Hepatic stellate cell (primary cell): ENCODE measurements around the gene LSM7.

Experiments used
- DNase-seq: peaks from one replicate; pipeline ENCODE4 v3.0.0; 2011; ENCODE audit warnings: low spot score

Gene LSM7

GRCh38 chr19:2338055-2338615 lies 9.7 kb upstream of the LSM7 start:
- DNase-seq, result no peak

GRCh38 chr19:2337329-2337707 lies 8.9 kb upstream of the LSM7 start:
- no peak for DNase-seq

GRCh38 chr19:2336528-2337328 lies 8.3 kb upstream of the LSM7 start:
- no peak for DNase-seq

- DNase-seq, result no peak
Measured at GRCh38 chr19:2335848-2336247, 7.5 kb upstream of the LSM7 start.

GRCh38 chr19:2334986-2335846 lies 6.8 kb upstream of the LSM7 start:
- no peak for DNase-seq

GRCh38 chr19:2334426-2334825 lies 6.0 kb upstream of the LSM7 start:
- DNase-seq, result no peak

GRCh38 chr19:2333807-2334211 lies 5.4 kb upstream of the LSM7 start:
- DNase-seq, result no peak

- no peak for DNase-seq
Measured at GRCh38 chr19:2333027-2333806, 4.8 kb upstream of the LSM7 start.

GRCh38 chr19:2332341-2333026 lies 4.1 kb upstream of the LSM7 start:
- DNase-seq, result no peak

GRCh38 chr19:2331601-2332246 lies 3.3 kb upstream of the LSM7 start:
- no peak for DNase-seq

GRCh38 chr19:2330632-2331284 lies 2.4 kb upstream of the LSM7 start:
- no peak for DNase-seq

GRCh38 chr19:2330255-2330631 lies 1.9 kb upstream of the LSM7 start:
- DNase-seq, result no peak

GRCh38 chr19:2329501-2329916 lies 1.1 kb upstream of the LSM7 start:
- no peak for DNase-seq

- DNase-seq, result peak; percentile 47
Measured at GRCh38 chr19:2329149-2329478, 728 bp upstream of the LSM7 start.

GRCh38 chr19:2327773-2328400 lies 499 bp downstream of the LSM7 start:
- DNase-seq, result peak; percentile 69

GRCh38 chr19:2326699-2327360 lies 1.6 kb downstream of the LSM7 start:
- DNase-seq, result no peak

GRCh38 chr19:2325281-2326046 lies 2.9 kb downstream of the LSM7 start:
- DNase-seq, result no peak

- DNase-seq, result no peak
Measured at GRCh38 chr19:2324220-2324948, 4.0 kb downstream of the LSM7 start.
